ENCODE data around the gene NEUROG1.
"Not testable (repeated sequence)": the region's sequence is repeated elsewhere in the genome, so short reads cannot be mapped to it uniquely, and the experiment has no call there.

NEUROG1 gene

DNA sequence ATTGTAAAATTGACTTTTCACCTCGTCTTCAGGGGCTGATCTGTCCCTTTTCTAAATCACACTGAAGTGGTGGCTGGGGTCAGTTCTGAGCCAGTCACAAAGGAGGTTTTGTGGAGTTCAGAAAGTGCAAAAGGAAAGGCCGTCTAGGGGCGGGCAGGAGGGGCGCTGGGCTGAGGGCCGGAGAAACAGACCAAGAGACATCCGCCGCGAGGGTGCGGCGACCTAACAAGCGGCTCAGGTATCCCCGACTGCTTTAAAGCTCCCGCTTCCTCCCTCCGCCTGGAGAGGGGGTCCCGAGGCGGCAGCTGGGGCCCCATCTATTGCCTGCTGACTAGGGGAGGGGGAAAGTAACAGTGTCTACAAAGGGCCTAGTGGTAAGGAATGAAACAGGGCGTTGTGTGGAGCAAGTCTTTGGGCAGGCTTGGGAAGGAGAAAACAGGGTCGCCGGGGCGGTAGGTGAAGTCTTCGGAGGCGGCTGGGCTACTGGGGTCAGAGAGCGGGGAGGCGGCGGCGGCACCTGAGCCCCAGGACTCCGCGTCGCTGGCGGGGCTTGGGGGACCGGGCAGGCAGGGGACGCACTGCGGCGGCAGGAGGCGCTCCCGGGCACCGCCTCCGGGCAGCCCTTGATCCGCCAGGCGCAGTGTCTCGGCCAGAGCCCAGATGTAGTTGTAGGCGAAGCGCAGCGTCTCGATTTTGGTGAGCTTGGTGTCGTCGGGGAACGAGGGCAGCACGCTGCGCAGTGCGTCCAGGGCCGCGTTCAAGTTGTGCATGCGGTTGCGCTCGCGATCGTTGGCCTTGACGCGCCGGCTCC, 950 bp downstream of the NEUROG1 start:
- no peak for FAIRE-seq

DNA sequence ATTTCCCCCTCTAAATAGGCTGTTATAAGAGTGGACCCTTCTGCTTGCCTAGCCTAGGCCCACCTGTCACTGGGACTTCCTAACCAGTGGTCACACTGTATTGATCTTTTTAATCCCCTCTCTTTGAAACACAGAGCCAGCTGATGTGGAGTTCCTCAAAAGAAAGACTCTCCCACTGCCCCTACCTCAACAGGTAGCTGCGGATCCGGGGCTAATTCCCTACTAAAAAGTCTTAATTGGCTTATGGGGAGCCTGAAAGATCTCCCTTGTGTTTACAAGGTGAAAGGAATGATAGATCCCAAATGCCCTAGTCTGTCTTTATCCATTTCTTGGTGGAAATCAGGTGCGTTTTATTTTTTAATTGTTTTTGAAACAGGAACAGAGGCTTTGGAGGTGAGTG, 2.0 kb downstream of the NEUROG1 start:
- no peak for FAIRE-seq

DNA sequence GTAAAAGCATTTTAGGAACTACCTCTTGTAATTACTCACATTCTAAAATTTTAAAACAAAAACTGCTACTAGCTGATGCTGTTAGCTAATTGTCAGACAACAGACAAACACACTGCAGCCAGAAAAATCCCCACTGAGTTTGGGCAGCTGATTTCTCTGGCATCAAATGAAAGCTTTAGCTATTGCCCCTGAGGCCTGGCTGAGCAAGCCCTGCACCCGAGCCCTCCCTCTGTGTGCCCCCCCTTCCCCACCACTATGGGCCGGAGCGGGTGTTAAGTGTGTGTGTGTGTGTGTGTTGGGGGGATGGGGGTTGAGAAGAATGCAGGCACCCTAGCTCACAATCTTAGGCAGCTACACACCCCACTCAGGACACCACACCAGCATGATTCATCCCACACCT, 2.4 kb downstream of the NEUROG1 start:
- no peak for FAIRE-seq

DNA sequence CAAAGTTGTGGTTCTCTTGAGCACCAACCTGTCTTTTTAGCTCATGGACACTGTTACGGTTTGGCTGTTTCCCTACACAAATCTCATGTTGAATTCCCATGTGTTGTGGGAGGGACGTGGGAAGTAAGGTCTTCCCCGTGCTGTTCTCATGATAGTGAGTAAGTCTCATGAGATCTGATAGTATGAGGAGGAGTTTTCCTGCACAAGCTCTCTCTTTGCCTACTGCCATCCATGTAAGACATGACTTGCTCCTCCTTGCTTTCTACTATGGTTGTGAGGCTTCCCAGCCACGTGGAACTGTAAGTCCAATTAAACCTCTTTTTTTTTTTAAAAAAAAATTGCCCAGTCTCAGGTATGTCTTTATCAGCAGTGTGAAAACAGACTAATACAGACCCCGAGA, 6.2 kb downstream of the NEUROG1 start:
- FAIRE-seq: not testable (repeated sequence)

DNA sequence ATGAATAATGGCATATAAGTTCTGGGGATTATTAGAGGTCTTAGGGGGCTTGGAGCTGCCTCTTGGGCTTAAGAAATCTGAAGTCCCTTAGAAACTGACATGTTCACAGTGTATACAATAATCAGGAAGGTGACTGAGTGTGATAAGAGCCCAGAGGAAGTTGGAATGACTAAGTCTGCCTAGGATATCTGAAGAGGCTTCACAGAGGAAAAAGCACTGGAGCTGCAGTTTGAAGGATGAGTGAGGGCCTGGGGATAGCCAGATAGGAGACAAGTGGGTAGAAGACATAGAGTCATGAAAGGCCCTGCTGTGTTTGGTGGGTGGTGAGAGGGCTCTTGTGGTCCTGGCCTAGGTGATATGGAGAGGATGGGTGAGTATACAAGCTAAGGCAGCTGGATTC, 8.8 kb downstream of the NEUROG1 start:
- no peak for FAIRE-seq

DNA sequence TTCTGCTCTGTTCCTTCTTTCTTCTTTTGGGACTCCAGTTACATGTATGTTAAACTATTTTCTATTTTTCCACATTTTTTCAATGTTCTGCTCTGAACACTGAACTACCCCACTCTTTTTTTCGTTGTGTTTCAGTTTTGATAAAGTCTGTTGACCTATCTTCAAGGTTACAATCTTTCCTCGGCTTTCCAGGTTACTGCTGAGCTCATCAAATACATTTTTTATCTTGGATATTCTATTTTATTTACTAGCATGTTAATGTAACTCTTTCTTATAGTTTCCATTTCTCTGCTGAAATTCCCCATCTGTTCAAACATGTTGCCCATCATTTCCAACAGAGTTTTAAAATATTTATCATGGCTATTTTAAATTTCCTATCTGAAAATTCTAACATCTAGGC, 13.8 kb downstream of the NEUROG1 start:
- no peak for FAIRE-seq

DNA sequence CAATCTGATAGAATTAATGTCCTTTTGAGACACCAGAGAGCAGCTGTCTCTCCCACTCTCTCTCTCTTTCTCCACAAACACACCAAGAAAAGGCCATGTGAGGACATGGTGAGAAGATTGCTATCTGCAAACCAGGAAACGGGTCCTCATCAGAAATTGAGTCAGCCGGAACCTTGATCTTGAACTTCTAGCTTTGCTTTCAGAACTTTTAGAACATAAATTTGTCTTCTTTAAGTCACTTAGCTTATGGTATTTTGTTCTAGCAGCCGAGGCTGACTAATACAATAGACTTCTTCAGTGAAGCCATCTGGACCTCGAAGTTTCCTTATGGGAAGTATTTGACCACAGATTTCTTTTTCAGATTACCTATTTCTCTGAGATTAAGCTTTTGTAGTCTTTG, 18.1 kb downstream of the NEUROG1 start:
- FAIRE-seq: no peak

DNA sequence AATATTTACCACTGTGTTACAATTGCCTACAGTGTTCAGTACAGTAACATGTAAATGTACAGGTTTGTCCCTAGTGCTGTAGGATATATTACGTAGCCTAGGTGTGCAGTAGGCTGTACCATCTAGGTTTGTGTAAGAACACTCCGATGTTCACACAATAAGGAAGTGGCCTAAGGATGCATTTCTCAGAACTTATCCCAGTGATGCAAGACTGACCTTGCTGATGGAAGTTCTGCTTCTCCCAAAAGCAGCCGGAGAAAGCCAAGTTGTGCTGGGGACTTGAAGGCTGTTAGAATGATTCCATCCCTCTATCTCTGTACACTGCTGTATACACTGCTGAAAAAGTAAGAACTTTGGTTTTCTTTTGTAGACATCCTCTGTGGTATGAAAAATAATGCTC, 21.6 kb downstream of the NEUROG1 start:
- no peak for FAIRE-seq

DNA sequence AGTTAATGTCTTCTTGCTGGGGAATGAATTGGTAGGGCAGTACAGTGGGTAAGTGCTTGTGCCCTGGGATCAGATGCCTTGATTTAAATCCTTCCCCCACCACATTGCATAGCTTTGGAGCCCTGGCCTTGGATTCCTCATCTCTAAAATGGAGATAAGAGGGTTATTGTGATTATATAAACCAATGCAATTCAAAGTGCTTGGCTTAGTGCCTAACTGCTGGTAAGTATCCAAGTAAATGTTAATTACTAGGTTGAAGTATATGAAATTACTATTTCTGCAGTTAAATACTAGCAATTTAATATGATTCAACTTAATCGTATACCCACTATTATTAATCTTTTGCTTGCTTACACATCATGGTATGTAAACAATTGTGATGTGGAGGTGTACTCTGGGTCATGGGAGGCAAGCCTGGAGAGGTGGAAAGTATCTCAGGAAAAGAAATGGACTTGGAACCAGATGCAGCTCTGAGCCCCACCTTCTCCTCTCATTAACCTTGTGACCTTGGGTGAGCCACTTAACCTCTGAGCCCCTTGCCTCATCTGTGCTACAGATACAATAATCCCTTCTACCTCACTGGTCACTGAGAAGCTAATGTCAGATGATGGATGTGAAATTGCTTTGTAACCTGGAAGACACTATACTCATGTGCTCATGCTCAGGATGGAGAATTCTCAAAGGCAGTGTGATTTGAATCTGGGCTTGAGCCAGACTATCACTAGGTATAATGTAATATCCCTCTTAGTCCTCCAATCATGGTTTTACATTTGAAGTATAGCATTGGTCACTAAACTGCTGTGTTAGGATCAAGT, 23.8 kb downstream of the NEUROG1 start:
- FAIRE-seq: no peak

DNA sequence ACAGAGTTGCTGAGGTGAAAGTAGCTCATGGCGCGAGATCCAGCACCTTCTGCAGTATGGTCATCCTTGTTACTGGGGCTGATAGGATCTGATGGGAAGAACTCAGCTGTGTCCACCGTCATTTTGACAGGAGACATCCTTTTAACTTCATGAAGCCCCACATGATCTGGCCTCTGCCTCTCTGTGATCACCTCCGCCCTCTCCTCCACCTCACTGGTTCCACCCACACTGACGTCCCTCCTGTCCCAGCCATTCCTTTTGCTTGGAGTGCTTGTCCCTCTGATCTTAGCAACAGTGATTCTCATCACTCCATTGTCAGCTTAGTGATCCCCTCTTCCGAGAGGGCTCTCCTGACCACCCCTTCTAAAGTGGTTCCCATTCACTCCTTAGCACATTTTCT, 25.8 kb downstream of the NEUROG1 start:
- FAIRE-seq: no peak

DNA sequence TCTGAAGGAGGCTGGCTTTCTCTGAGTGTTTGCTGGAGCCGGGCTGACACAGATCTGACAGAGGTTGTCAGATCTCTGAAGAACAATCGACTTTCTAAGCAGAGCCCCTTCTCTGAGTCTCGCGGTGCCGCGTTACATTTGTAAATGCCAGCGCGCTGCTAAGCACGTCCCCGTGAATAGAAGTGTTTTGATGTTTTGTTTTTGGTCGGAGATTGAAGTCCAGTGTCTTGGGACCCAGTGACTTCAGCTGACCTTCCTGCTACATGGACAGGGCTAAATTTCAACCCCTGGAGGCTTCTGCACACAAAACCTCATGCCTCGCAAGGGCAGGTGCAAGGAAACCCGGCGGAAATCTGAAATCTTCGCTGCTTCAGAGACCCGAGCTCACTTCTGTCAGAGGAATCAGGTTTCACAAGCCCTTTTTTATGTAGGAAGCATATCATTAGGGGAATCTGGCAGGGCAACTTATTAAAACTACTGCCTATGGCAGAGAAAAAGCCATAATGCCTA, 27.2 kb downstream of the NEUROG1 start:
- FAIRE-seq: no peak

DNA sequence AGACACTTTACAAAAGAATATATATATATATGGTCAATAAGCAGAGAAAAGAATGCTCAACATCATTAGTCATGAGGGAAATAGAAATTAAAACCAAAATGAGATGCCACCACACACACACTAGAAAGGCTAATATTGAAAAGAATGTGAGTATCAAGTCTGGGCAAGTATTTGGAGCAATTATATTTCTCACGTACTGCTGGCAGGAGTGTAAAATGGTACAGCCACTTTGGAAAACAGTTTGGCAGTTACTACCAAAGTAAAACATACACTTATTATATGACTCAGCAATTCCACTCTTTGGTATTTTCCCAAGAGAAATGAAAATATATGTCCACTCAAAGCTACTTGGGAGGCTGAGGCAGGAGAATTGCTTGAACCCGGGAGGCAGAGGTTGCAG, 29.8 kb downstream of the NEUROG1 start:
- FAIRE-seq: no peak

DNA sequence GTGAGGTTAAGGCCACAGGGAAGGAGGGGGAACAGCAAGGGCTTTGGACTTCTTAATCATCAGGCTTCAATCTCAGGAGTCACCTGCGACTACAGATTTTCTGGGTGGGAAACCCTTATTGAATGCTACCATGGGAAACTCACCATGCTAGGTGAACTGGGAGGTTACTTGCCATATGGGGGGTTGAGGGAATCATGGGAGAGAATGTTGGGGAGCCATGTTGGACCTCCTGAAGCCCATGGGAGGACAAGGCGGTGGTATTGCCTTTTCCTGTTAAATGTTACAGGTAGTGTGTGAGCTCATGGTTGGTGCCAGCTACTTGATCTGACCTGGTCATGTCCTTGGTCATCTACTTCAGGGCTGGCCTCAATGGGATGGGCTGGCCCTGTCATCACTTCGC, 31.4 kb downstream of the NEUROG1 start:
- FAIRE-seq: no peak

DNA sequence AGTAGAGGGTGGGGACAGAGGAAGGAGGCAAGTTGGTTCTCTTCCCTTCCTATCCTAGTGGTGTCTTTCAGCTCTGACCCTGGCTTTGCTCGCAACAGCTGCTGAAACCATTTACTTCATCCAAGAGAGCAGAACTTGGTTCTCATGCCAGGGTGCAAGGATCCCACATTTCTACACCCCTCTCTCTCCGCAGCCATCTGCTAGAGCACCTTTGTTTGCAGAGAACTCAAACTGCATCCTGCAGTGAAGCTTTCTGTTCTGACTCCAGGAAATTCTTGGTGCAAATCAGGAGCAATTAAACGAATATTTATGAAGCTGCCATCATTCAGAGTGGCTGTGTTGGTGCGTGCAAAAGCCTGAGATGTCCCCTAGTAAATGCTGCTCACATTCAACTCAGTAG, 31.9 kb downstream of the NEUROG1 start:
- FAIRE-seq: no peak

DNA sequence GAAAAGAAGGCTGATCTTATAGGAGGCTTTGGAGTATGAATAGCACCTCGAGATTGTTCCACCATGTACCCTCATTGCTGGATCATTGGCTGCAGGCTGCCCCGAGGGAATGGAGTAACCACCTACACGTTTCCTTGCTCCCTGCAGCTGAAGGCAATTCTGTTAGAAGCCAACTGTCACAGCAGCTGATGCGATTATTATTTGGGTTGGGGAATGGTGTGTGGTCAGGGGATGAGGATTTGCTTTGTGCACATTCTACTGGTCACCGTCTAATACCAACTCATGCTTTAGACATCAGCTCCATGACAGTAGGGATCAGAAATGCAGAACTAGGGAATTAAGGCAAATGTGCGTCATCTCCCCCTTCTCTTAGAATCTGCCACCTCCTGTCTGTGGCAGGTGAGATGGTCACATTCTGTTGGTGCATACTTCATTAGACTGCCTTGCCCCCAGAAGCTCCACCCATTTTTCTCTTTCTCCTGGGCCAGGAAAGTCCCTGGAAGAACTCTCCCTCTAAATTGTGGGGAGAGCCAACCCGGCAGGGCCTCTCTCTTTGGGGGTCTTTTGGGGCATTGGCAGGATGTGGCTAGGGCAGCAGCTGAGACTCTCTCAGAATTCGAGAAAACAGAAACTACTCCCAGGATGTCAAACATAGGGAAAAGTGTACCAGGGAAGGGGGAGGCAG, 32.8 kb downstream of the NEUROG1 start:
- no peak for FAIRE-seq

DNA sequence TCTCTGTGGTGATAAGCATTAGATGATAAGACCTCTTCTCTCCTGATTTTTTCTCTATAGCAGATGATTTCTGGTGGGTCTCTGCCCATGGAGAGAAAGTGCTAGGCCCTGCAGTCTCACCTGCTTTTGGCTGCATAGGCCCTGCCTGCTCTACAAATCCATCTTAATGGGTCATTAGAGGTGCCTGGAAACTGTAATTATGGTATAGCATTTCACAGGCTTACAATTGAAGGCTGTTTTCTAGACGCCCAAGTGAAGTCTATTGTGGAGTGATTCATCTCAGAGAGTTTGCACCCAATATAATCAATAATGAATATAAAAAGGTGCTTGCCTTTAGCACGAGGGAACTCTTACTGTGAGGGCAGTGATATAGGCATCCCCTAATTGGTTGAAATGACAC, 33.8 kb downstream of the NEUROG1 start:
- no peak for FAIRE-seq

DNA sequence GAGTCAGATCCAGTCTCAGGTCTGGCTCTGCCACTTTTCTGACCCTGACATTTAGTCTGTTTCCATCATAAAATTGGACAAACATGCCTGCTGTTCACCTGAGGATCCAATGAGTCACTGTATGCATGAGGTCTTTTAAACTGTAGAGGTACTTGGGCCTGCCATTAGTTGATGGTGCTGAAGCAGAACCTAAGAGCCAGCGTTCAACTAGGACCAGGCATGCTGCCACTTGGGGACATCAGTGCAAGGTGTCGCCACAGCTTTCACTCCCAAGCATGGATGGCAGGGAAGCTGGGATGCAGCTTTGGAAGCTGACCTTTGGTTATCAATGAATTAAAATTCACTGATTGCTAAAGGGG, 37.1 kb downstream of the NEUROG1 start:
- no peak for FAIRE-seq

DNA sequence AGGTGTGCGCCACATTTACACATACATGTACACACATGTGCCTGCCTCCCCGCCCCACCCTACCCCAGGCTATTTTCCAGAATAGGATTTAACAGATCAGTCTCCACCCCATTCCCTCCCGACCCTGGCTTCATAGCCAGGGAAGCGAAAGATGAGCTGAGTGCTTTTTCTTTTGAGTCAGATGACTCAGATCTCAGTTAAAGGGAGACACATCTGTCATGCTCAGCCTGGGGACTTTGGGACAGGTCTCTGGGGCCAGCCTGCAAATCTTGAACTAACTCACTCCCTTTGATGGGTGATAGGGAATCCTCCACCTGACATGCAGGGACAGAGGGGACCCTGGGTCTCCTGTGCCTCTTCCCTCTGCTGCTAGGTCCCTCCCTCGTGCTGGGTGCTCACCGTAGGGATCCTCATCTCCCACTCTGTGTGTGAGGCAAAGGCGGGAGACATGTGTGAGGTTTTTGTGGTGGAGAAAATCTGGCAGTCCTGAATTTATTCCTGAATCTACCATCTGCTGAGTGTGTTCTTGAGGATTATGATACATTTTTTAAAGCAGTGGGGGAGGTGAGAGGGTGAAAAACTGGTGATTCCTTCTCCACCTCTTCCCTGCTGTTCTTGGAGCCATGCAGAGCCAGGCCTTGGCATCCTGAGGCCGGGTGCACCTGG, 37.7 kb downstream of the NEUROG1 start:
- FAIRE-seq: no peak

DNA sequence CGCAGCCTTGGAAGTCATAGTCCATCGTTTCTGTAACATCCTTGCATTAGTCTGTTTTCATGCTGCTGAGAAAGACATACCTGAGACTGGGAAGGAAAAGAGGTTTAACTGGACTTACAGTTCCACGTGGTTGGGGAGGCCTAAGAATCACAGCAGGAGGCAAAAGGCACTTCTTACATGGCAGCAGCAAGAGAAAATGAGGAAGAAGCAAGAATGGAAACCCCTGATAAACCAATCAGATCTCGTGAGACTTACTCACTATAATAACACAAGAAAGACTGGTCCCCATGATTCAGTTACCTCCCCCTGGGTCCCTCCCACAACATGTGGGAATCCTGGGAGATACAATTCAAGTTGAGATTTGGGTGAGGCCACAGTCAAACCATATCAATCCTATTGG, 40.2 kb downstream of the NEUROG1 start:
- FAIRE-seq: not testable (repeated sequence)

DNA sequence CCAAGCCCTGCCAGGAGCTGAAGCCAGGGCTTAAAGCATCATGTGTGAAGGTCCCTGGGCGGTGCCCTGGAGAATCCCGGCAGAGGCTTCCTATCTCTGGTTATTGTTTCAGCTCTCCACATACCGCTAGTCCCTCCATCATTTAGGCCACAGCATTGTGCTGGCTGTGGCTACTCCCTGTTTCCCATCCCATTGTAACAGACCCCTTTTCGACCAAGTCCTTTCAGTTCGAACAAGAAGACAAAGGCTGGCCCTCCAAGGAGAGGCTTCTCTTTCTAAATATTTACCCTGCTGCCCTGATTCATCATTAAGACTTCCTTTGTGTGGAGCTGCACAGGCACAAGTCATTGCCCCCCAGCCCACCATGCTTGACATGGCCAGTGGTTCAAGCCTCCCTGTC, 41.6 kb downstream of the NEUROG1 start:
- FAIRE-seq: no peak

DNA sequence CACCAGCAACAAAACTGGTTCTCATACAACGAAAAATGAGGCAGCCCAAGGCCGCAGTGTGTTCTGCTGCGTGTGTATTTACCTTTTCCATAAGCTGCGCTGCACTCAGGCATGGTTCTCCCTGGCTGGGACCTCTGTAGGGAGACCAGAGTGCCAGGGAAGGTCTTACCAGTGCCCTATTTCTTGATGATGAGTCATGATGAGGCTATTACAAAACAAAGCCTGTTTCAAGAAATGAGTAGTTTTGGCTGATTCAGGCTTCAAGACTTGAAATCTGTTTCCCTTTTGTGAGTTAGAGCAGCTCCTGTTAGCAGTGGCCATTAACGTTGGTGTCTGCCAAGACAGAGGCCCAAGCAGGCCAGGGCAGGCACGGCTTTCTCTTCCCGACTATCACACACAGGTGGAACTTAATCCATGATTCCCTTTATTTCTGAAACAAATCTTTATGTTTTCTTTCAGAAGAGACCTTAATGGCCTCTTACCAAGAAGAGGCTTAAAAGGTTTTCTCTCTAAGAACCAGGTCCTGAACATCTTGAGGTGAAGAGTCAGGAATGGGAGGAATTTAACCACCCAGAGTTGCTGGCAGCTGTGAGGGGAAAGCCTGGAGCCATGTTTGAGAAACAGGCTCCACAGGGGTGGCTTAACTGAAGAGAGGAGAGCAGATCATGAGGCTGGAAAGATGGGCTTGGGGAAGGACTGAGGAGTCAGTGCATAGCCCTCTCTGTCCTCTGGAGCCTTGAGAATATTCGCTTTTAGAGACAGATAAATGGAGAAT, 42.2 kb downstream of the NEUROG1 start:
- no peak for FAIRE-seq

DNA sequence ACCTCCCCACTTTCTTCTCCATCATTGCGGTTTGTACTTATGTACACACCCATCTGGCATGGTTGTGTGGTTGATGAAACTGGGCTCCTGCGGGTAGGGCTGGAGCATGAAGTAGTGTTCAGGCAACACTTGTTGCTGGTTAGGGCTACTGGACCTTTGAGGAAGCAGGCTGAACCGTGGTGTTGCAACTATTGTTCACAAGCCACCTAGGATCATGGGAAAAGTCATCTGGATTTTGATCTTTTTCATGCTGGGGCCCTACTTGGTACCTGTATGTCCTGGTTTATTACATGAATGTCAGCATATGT, 43.5 kb downstream of the NEUROG1 start:
- no peak for FAIRE-seq

All from colon (tissue), 2 donors.